Measurements from ENCODE around the gene ATRNL1. TPM values are rescaled to one million over a fixed set of nuclear protein-coding genes. Genes with fewer than 3 reads are reported as not detected.

ATRNL1 gene
- polyA plus RNA-seq, 1 of the 3 experiments (the other 2 are of a cell fraction): 0.67 TPM

DNA sequence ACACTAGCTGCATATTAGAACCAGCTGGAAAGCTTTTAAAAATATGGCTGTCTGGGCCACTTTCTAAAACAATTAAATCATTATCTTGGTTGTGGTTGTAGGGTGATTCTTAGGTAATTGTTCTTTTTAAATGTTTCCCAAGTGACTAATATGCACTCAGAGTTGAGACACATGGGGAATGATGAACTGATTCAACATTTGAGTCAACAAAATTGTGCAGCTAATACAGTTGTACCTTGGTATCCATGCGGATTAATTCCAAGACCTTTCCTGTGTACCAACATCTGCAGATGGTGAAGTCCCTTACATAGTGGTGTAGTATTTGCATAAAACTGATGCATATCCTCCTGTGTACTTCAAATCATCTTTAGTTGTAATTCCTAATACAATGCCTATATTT lies 242.2 kb downstream of the ATRNL1 start:
- H3K27me3 ChIP-seq (ENCODE audit: insufficient read depth): no peaks in the 10 kb centered on the region
- H3F3A ChIP-seq (replicated peaks; ENCODE audit: insufficient read depth): no peaks in the 10 kb centered on the region
- POLR2A ChIA-PET: no interaction called here
- no peak overlapping the region for H3K27ac ChIP-seq (ENCODE audit: low read depth in 2 of 2, low read length in 1 of 2)
- no peak overlapping the region for H3K4me2 ChIP-seq
- H2AFZ ChIP-seq (ENCODE audit: low read depth): no peak overlapping the region
- H3K9ac ChIP-seq: no peak overlapping the region
- 63% methylated on average over 1 of the region's 1 CpG for WGBS (ENCODE audit: low lambda C conversion rate)
- no peaks in the 10 kb centered on the region for H3K79me2 ChIP-seq (ENCODE audit: insufficient read depth)
- H3K4me3 ChIP-seq (ENCODE audit: low read depth in 2 of 2, low read length in 1 of 2): no peak overlapping the region
- CTCF ChIA-PET: no interaction called here
- H3K4me1 ChIP-seq (ENCODE audit: control insufficient read depth in 1 of 2, insufficient read depth in 2 of 2, low read depth in 1 of 2, low read length in 1 of 2): no peaks in the 10 kb centered on the region
- H3K9me2 ChIP-seq: no peaks in the 10 kb centered on the region
- no peaks in the 10 kb centered on the region for H4K20me1 ChIP-seq (ENCODE audit: insufficient read depth)
- no peaks in the 10 kb centered on the region for H3K9me3 ChIP-seq
- TF ChIP-seq, protein P1, sequence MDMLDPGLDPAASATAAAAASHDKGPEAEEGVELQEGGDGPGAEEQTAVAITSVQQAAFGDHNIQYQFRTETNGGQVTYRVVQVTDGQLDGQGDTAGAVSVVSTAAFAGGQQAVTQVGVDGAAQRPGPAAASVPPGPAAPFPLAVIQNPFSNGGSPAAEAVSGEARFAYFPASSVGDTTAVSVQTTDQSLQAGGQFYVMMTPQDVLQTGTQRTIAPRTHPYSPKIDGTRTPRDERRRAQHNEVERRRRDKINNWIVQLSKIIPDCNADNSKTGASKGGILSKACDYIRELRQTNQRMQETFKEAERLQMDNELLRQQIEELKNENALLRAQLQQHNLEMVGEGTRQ (IDR thresholded peaks at IDR 0.05; ENCODE audit: borderline replicate concordance, low read depth, low read length): no peak
- TF ChIP-seq RCOR1 (IDR thresholded peaks at IDR 0.05; ENCODE audit: low read length) (no peak), GABPA (IDR thresholded peaks at IDR 0.05; ENCODE audit: low read depth) (no peak), RXRA (IDR thresholded peaks at IDR 0.05; ENCODE audit: borderline replicate concordance, low read depth) (no peak), NFIC (IDR thresholded peaks at IDR 0.05; ENCODE audit: borderline replicate concordance) (no peak), NRF1 (IDR thresholded peaks at IDR 0.05; ENCODE audit: low read depth, low read length) (no peak), JUND (IDR thresholded peaks at IDR 0.05) (no peak), FOXM1 (IDR thresholded peaks at IDR 0.05; ENCODE audit: low read depth) (no peak), FOSL2 (IDR thresholded peaks at IDR 0.05; ENCODE audit: borderline replicate concordance, low read depth) (no peak), GATA2 (CRISPR knock-in tag; IDR thresholded peaks at IDR 0.05) (no peak), ELF1 (IDR thresholded peaks at IDR 0.05) (no peak), POLR2AphosphoS5 (IDR thresholded peaks at IDR 0.05; ENCODE audit: low read depth, low read length) (no peak), TEAD4 (IDR thresholded peaks at IDR 0.05; ENCODE audit: borderline replicate concordance, insufficient read depth) (no peak), SIN3A (IDR thresholded peaks at IDR 0.05; ENCODE audit: borderline replicate concordance, low read depth, low read length) (no peak), EZH2phosphoT487 (IDR thresholded peaks at IDR 0.05; ENCODE audit: borderline replicate concordance, low read depth) (no peak)
- TF ChIP-seq, protein P2, sequence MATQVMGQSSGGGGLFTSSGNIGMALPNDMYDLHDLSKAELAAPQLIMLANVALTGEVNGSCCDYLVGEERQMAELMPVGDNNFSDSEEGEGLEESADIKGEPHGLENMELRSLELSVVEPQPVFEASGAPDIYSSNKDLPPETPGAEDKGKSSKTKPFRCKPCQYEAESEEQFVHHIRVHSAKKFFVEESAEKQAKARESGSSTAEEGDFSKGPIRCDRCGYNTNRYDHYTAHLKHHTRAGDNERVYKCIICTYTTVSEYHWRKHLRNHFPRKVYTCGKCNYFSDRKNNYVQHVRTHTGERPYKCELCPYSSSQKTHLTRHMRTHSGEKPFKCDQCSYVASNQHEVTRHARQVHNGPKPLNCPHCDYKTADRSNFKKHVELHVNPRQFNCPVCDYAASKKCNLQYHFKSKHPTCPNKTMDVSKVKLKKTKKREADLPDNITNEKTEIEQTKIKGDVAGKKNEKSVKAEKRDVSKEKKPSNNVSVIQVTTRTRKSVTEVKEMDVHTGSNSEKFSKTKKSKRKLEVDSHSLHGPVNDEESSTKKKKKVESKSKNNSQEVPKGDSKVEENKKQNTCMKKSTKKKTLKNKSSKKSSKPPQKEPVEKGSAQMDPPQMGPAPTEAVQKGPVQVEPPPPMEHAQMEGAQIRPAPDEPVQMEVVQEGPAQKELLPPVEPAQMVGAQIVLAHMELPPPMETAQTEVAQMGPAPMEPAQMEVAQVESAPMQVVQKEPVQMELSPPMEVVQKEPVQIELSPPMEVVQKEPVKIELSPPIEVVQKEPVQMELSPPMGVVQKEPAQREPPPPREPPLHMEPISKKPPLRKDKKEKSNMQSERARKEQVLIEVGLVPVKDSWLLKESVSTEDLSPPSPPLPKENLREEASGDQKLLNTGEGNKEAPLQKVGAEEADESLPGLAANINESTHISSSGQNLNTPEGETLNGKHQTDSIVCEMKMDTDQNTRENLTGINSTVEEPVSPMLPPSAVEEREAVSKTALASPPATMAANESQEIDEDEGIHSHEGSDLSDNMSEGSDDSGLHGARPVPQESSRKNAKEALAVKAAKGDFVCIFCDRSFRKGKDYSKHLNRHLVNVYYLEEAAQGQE (IDR thresholded peaks at IDR 0.05; ENCODE audit: low read depth, low read length): no peak
- TF ChIP-seq, protein P3, sequence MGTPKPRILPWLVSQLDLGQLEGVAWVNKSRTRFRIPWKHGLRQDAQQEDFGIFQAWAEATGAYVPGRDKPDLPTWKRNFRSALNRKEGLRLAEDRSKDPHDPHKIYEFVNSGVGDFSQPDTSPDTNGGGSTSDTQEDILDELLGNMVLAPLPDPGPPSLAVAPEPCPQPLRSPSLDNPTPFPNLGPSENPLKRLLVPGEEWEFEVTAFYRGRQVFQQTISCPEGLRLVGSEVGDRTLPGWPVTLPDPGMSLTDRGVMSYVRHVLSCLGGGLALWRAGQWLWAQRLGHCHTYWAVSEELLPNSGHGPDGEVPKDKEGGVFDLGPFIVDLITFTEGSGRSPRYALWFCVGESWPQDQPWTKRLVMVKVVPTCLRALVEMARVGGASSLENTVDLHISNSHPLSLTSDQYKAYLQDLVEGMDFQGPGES (IDR thresholded peaks at IDR 0.05; ENCODE audit: low read depth, low read length): no peak
- TF ChIP-seq, protein P4, sequence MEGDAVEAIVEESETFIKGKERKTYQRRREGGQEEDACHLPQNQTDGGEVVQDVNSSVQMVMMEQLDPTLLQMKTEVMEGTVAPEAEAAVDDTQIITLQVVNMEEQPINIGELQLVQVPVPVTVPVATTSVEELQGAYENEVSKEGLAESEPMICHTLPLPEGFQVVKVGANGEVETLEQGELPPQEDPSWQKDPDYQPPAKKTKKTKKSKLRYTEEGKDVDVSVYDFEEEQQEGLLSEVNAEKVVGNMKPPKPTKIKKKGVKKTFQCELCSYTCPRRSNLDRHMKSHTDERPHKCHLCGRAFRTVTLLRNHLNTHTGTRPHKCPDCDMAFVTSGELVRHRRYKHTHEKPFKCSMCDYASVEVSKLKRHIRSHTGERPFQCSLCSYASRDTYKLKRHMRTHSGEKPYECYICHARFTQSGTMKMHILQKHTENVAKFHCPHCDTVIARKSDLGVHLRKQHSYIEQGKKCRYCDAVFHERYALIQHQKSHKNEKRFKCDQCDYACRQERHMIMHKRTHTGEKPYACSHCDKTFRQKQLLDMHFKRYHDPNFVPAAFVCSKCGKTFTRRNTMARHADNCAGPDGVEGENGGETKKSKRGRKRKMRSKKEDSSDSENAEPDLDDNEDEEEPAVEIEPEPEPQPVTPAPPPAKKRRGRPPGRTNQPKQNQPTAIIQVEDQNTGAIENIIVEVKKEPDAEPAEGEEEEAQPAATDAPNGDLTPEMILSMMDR (IDR thresholded peaks at IDR 0.05): no peak
- TF ChIP-seq, protein P5, sequence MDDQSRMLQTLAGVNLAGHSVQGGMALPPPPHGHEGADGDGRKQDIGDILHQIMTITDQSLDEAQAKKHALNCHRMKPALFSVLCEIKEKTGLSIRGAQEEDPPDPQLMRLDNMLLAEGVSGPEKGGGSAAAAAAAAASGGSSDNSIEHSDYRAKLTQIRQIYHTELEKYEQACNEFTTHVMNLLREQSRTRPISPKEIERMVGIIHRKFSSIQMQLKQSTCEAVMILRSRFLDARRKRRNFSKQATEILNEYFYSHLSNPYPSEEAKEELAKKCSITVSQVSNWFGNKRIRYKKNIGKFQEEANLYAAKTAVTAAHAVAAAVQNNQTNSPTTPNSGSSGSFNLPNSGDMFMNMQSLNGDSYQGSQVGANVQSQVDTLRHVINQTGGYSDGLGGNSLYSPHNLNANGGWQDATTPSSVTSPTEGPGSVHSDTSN (IDR thresholded peaks at IDR 0.05): no peak
- TF ChIP-seq, protein P6, sequence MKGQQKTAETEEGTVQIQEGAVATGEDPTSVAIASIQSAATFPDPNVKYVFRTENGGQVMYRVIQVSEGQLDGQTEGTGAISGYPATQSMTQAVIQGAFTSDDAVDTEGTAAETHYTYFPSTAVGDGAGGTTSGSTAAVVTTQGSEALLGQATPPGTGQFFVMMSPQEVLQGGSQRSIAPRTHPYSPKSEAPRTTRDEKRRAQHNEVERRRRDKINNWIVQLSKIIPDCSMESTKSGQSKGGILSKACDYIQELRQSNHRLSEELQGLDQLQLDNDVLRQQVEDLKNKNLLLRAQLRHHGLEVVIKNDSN (IDR thresholded peaks at IDR 0.05; ENCODE audit: borderline replicate concordance, low read depth): no peak
- no peaks in the 10 kb centered on the region for H3K36me3 ChIP-seq (replicated peaks in 1 of 2; ENCODE audit: control insufficient read depth in 1 of 2, insufficient read depth in 2 of 2, low read length in 1 of 2)
- DNase-seq: no peak
